22Rv1 (cell line): ENCODE results near the gene CEP89.
"Not testable (repeated sequence)": the region's sequence is repeated elsewhere in the genome, so short reads cannot be mapped to it uniquely, and the experiment has no call there.

ENCODE experiments used
- H3K27ac ChIP-seq: fragments of 450-650 bp; 2 replicates; pipeline ENCODE4 v1.5.1; 2017
- CTCF ChIP-seq: fragments of 450-650 bp; IDR thresholded peaks from 2 replicates; pipeline ENCODE4 v1.5.1; 2017; ENCODE audit warnings: mild to moderate bottlenecking
- ZFX ChIP-seq: fragments of 450-650 bp; IDR thresholded peaks from 2 replicates; pipeline ENCODE4 v1.6.1; 2017; ENCODE audit warnings: antibody characterized with exemption, borderline replicate concordance

Gene CEP89

GRCh38 chr19:32843716-32844245 lies 128.0 kb downstream of the CEP89 start:
- no peak overlapping the region for H3K27ac ChIP-seq
- TF ChIP-seq ZFX (no peak), CTCF (no peak)

GRCh38 chr19:32842061-32842460 lies 129.7 kb downstream of the CEP89 start:
- H3K27ac ChIP-seq, result no peak overlapping the region
- TF ChIP-seq ZFX (no peak), CTCF (no peak)

GRCh38 chr19:32837531-32837930 lies 134.2 kb downstream of the CEP89 start:
- no peak overlapping the region for H3K27ac ChIP-seq
- TF ChIP-seq ZFX (no peak), CTCF (no peak)

GRCh38 chr19:32833388-32833787 lies 138.4 kb downstream of the CEP89 start:
- not testable (repeated sequence) for H3K27ac ChIP-seq

- H3K27ac ChIP-seq, result not testable (repeated sequence)
These were observed 138.9 kb downstream of the CEP89 start for GRCh38 chr19:32832825-32833224.

- H3K27ac ChIP-seq, result not testable (repeated sequence)
These were observed 139.7 kb downstream of the CEP89 start for GRCh38 chr19:32832094-32832493.

- TF ChIP-seq ZFX (no peak), CTCF (no peak)
- no peak overlapping the region for H3K27ac ChIP-seq
These were observed 140.1 kb downstream of the CEP89 start for GRCh38 chr19:32831611-32832010.

- H3K27ac ChIP-seq, result no peak overlapping the region
- TF ChIP-seq ZFX (no peak), CTCF (no peak)
These were observed 141.3 kb downstream of the CEP89 start for GRCh38 chr19:32830231-32831014.

GRCh38 chr19:32829345-32829896 lies 142.3 kb downstream of the CEP89 start:
- H3K27ac ChIP-seq, result no peak overlapping the region
- TF ChIP-seq ZFX, result no peak
- no peak for TF ChIP-seq CTCF
